ENCODE data around the gene CCDC92. TPM values are rescaled to one million over a fixed set of nuclear protein-coding genes. Genes with fewer than 3 reads are reported as not detected.

Gene CCDC92
- total RNA-seq, 1 donor from 2014 or later, result 38.9 TPM

GRCh38 chr12:123907726-123908476 is 64.7 kb downstream of the CCDC92 start:
- Histone ChIP-seq H3K9me3 (ENCODE audit: insufficient read depth, low read depth, low read length) (no peaks in the 10 kb centered on the region), H3K27me3 (ENCODE audit: insufficient read depth, low read length) (no peaks in the 10 kb centered on the region), H3K9ac (ENCODE audit: low read length) (no peak overlapping the region), H4K20me1 (ENCODE audit: insufficient read depth, low read length) (no peaks in the 10 kb centered on the region), H3K4me1 (ENCODE audit: insufficient read depth, low read length) (no peaks in the 10 kb centered on the region), H3K27ac (ENCODE audit: low read depth, low read length) (no peak overlapping the region), H3K36me3 (ENCODE audit: insufficient read depth, low read length) (no peaks in the 10 kb centered on the region), H3K4me3 (ENCODE audit: insufficient read depth, low read depth, low read length) (no peak overlapping the region), H3K4me2 (ENCODE audit: low read length) (peak overlapping the region; percentile 11), H3K79me2 (ENCODE audit: insufficient read depth, low read length) (no peaks in the 10 kb centered on the region), H2AFZ (ENCODE audit: low read depth, low read length) (peak overlapping the region; percentile 70)
- no peak for TF ChIP-seq EZH2 (IDR thresholded peaks at IDR 0.05; ENCODE audit: insufficient read depth, low read length)
- no peak for TF ChIP-seq CTCF (IDR thresholded peaks at IDR 0.05; ENCODE audit: insufficient read depth, low read depth, low read length)
- H3K27me3 Mint-ChIP-seq (ENCODE audit: low read depth, unreplicated experiment), result peaks cover 7% of the 10 kb centered on the region
- H3K27ac Mint-ChIP-seq (ENCODE audit: unreplicated experiment), result peak overlapping the region; percentile 42
- H3K4me1 Mint-ChIP-seq (ENCODE audit: low read depth, unreplicated experiment), result peaks cover 12% of the 10 kb centered on the region
- H3K9me3 Mint-ChIP-seq (ENCODE audit: unreplicated experiment), result no peaks in the 10 kb centered on the region
- no peak for FAIRE-seq
- DNase-seq (ENCODE audit: low read depth), result no peak
- no peaks in the 10 kb centered on the region for H3K36me3 Mint-ChIP-seq (ENCODE audit: low read depth, unreplicated experiment)
- no peak overlapping the region for H3K4me3 Mint-ChIP-seq (ENCODE audit: unreplicated experiment)

- Histone ChIP-seq H3K9ac (ENCODE audit: low read length) (no peak overlapping the region), H3K4me1 (ENCODE audit: insufficient read depth, low read length) (no peaks in the 10 kb centered on the region), H3K9me3 (ENCODE audit: insufficient read depth, low read depth, low read length) (no peaks in the 10 kb centered on the region), H4K20me1 (ENCODE audit: insufficient read depth, low read length) (no peaks in the 10 kb centered on the region), H3K4me2 (ENCODE audit: low read length) (no peak overlapping the region), H3K4me3 (ENCODE audit: insufficient read depth, low read depth, low read length) (no peak overlapping the region), H3K27ac (ENCODE audit: low read depth, low read length) (no peak overlapping the region), H3K79me2 (ENCODE audit: insufficient read depth, low read length) (no peaks in the 10 kb centered on the region), H3K36me3 (ENCODE audit: insufficient read depth, low read length) (no peaks in the 10 kb centered on the region), H3K27me3 (ENCODE audit: insufficient read depth, low read length) (no peaks in the 10 kb centered on the region), H2AFZ (ENCODE audit: low read depth, low read length) (no peak overlapping the region)
- TF ChIP-seq CTCF (IDR thresholded peaks at IDR 0.05; ENCODE audit: insufficient read depth, low read depth, low read length) (no peak), EZH2 (IDR thresholded peaks at IDR 0.05; ENCODE audit: insufficient read depth, low read length) (no peak)
- DNase-seq (ENCODE audit: low read depth), result no peak
- Mint-ChIP-seq H3K9me3 (ENCODE audit: unreplicated experiment) (no peaks in the 10 kb centered on the region), H3K27me3 (ENCODE audit: low read depth, unreplicated experiment) (peaks cover 10% of the 10 kb centered on the region), H3K4me1 (ENCODE audit: low read depth, unreplicated experiment) (peaks cover 12% of the 10 kb centered on the region), H3K36me3 (ENCODE audit: low read depth, unreplicated experiment) (no peaks in the 10 kb centered on the region), H3K4me3 (ENCODE audit: unreplicated experiment) (no peak overlapping the region), H3K27ac (ENCODE audit: unreplicated experiment) (no peak overlapping the region)
- FAIRE-seq, result no peak
Measured at GRCh38 chr12:123906711-123907420, 65.8 kb downstream of the CCDC92 start.

Measured in astrocyte (in vitro differentiated cells and primary cell).